Activated naive CD4-positive, alpha-beta T cell treated with anti-CD3 and anti-CD28 coated beads, Interleukin-2, amount 50 U/mL, for 16 hours (primary cell): ENCODE results near the gene MAGI1.

ENCODE experiments used
- DNase-seq: peaks from one replicate; pipeline ENCODE4 v3.0.0-alpha.2; 2020

Gene MAGI1

GRCh38 chr3:65331730-65332129 lies 707.0 kb downstream of the MAGI1 start:
- DNase-seq, result no peak

GRCh38 chr3:65330072-65330471 lies 708.6 kb downstream of the MAGI1 start:
- DNase-seq, result no peak

GRCh38 chr3:65328148-65328547 lies 710.6 kb downstream of the MAGI1 start:
- DNase-seq, result no peak

- DNase-seq, result no peak
Measured at GRCh38 chr3:65326574-65326973, 712.1 kb downstream of the MAGI1 start.

- no peak for DNase-seq
Measured at GRCh38 chr3:65322910-65323309, 715.8 kb downstream of the MAGI1 start.

- no peak for DNase-seq
Measured at GRCh38 chr3:65318231-65318630, 720.5 kb downstream of the MAGI1 start.

GRCh38 chr3:65314916-65315315 lies 723.8 kb downstream of the MAGI1 start:
- no peak for DNase-seq

GRCh38 chr3:65314269-65314668 lies 724.4 kb downstream of the MAGI1 start:
- DNase-seq, result no peak

- DNase-seq, result no peak
Measured at GRCh38 chr3:65313666-65314065, 725.1 kb downstream of the MAGI1 start.

GRCh38 chr3:65305836-65306235 lies 732.9 kb downstream of the MAGI1 start:
- DNase-seq, result no peak
